Gastrocnemius medialis (tissue), 4 donors: ENCODE results near the gene ITGB3BP. TPM values are rescaled to one million over a fixed set of nuclear protein-coding genes. Genes with fewer than 3 reads are reported as not detected.

Experiments
- ATAC-seq, 2 donors: fragments of 150-250 bp; one replicate each; pipeline ENCODE4 v1.9.1; 2016
- DNase-seq, 2 donors: peaks; one replicate each; pipeline ENCODE4 v3.0.0-alpha.2; 2019
- H3K27ac ChIP-seq, 4 donors: fragments of 200-600 bp; sonication (generic); 1 replicate in 1 of 4; 2 replicates in 3 of 4; pipeline ENCODE4 v1.5.1; 2016 to 2018; ENCODE audit warnings: mild to moderate bottlenecking in 2 of 4, moderate library complexity in 1 of 4
- H3K27me3 ChIP-seq, 3 donors: fragments of 200-600 bp; sonication (generic) in 2 of 3; 1 replicate in 1 of 3; 2 replicates in 2 of 3; pipeline versions ENCODE4 v1.5.1 to v1.6.0; 2016 to 2019; ENCODE audit warnings: mild to moderate bottlenecking in 1 of 3, moderate library complexity in 1 of 3
- H3K36me3 ChIP-seq, 2 donors: fragments of 200-600 bp; sonication (generic) in 1 of 2; one replicate each; pipeline ENCODE4 v1.5.1; 2017 to 2018
- H3K4me1 ChIP-seq, 2 donors: fragments of 200-600 bp; sonication (generic) in 1 of 2; one replicate each; pipeline ENCODE4 v1.5.1; 2016 to 2017; ENCODE audit warnings: mild to moderate bottlenecking in 2 of 2
- H3K4me3 ChIP-seq, 4 donors: fragments of 200-600 bp; sonication (generic) in 3 of 4; 1 replicate in 1 of 4; 2 replicates in 3 of 4; pipeline ENCODE4 v1.5.1; 2016 to 2019; ENCODE audit warnings: mild to moderate bottlenecking in 2 of 4
- H3K9me3 ChIP-seq, 3 donors: fragments of 200-600 bp; sonication (generic) in 2 of 3; 1 replicate in 1 of 3; 2 replicates in 2 of 3; pipeline ENCODE4 v1.5.1; 2016 to 2019
- CTCF ChIP-seq, 5 experiments: fragments of 450-650 bp in 3 of 5; fragments of 200-600 bp in 2 of 5; sonication (generic) in 2 of 5; IDR thresholded peaks in 4 of 5; conservative IDR thresholded peaks in 1 of 5; 1 replicate in 4 of 5; 2 replicates in 1 of 5; pipeline ENCODE4 v1.5.1; 2016 to 2019; ENCODE audit warnings: antibody characterized with exemption in 5 of 5, mild to moderate bottlenecking in 3 of 5, moderate library complexity in 3 of 5
- POLR2A ChIP-seq, 2 donors: fragments of 450-650 bp; IDR thresholded peaks; one replicate each; pipeline ENCODE4 v1.6.1; 2017; ENCODE audit warnings: antibody characterized with exemption in 2 of 2, mild to moderate bottlenecking in 2 of 2, moderate library complexity in 2 of 2
- in situ Hi-C, 4 donors: fragments of 200-750 bp; cut with MboI; loops; one replicate each; pipeline versions ENCODE4 v1.15.0 to v1.8.0; 2017; ENCODE audit warnings: low sequenced_read_pairs in 4 of 4
- intact Hi-C: fragments of 100-400 bp; cut with DNase I; formaldehyde crosslinking; loops from one replicate; pipeline ENCODE4 v1.15.1; 2023; ENCODE audit warnings: low total_unique reads
- total RNA-seq, 4 donors: library from RNA; depleted of rRNA; stranded (reverse); fragments of >200 nt; gene quantifications; one replicate each; pipeline versions ENCODE4 v1.1.0 to v1.2.3, GENCODE V29; 2016

The ITGB3BP gene
- total RNA-seq, 4 donors from 2014 or later, result 1.6 to 6.1 (median 3.9) TPM

GRCh38 chr1:63414691-63415365 is 108.2 kb downstream of the ITGB3BP start:
- Histone ChIP-seq H3K27me3 (no peaks in the 10 kb centered on the region), H3K9me3 (no peaks in the 10 kb centered on the region), H3K27ac (no peak overlapping the region), H3K36me3 (peaks cover 3 to 18% of the 10 kb centered on the region in 2 donors), H3K4me3 (no peak overlapping the region), H3K4me1 (no peaks in the 10 kb centered on the region)
- intact Hi-C loops (no loop called here), in situ Hi-C loops (no loop called here)
- DNase-seq, result no peak
- TF ChIP-seq CTCF (IDR thresholded peaks at IDR 0.05 in 4 of 5, conservative IDR thresholded peaks at IDR 0.05 in 1 of 5) (no peak), POLR2A (IDR thresholded peaks at IDR 0.05) (no peak)
- no peak for ATAC-seq

DNA sequence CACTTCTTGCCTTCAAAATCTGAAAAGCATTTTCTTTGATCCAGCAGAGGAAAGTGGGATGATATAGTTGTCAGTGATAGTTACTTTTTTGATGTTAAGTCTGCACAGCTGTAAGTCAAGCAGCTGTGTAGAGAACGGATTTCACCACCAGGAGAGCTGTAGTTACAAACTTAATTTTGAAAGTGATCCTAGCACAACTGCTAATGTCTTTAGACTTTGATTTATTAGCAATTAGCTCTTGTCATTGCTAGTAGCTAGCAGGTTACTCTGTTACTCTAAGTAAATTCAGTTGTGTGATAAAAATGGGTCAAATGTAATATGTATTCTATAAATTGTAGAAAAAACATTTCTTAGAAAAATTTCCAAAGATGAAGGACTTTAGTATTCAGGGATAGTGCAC is 109.6 kb downstream of the ITGB3BP start:
- in situ Hi-C loops (no loop called here), intact Hi-C loops (no loop called here)
- Histone ChIP-seq H3K4me3 (no peak overlapping the region), H3K36me3 (peaks cover 3 to 11% of the 10 kb centered on the region in 2 donors), H3K27me3 (no peaks in the 10 kb centered on the region), H3K27ac (no peak overlapping the region), H3K9me3 (no peaks in the 10 kb centered on the region), H3K4me1 (no peaks in the 10 kb centered on the region)
- ATAC-seq (no peak), DNase-seq (no peak)
- no peak for TF ChIP-seq POLR2A (IDR thresholded peaks at IDR 0.05)
- TF ChIP-seq CTCF (IDR thresholded peaks at IDR 0.05 in 4 of 5, conservative IDR thresholded peaks at IDR 0.05 in 1 of 5), result no peak

DNA sequence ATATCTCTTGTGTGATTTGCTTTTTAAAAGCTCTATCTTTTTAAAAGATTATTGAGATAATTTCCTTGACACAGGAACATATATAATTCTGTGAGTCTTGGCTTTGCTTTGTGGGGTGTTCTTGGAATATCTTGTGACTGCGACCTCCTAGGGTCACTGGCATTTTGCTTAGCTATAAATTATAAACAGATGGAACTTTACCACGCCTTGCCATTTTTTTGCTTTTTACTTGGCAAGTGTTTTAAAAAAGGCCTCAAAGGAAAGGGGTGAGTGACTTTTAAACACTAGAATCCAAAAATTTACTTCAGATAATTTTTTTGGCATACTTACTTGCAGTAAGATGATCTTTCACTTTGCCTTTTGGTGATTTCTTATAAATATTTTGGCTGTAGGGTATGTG is 112.0 kb downstream of the ITGB3BP start:
- in situ Hi-C loops, result no loop called here

GRCh38 chr1:63408331-63408730 is 114.7 kb downstream of the ITGB3BP start:
- ATAC-seq, result no peak
- no peaks in the 10 kb centered on the region for H3K9me3 ChIP-seq
- DNase-seq, result no peak
- H3K36me3 ChIP-seq, result peaks cover 3 to 28% of the 10 kb centered on the region in 2 donors
- no peaks in the 10 kb centered on the region for H3K27me3 ChIP-seq
- intact Hi-C loops (no loop called here), in situ Hi-C loops (no loop called here)
- no peak overlapping the region for H3K27ac ChIP-seq
- H3K4me3 ChIP-seq, result no peak overlapping the region
- TF ChIP-seq POLR2A (IDR thresholded peaks at IDR 0.05) (no peak), CTCF (IDR thresholded peaks at IDR 0.05 in 4 of 5, conservative IDR thresholded peaks at IDR 0.05 in 1 of 5) (no peak)
- H3K4me1 ChIP-seq, result no peaks in the 10 kb centered on the region

More for the DNA sequence above, 112.0 kb downstream of the ITGB3BP start:
- H3K9me3 ChIP-seq, result no peaks in the 10 kb centered on the region
- intact Hi-C loops, result no loop called here
- TF ChIP-seq CTCF (IDR thresholded peaks at IDR 0.05 in 4 of 5, conservative IDR thresholded peaks at IDR 0.05 in 1 of 5) (no peak), POLR2A (IDR thresholded peaks at IDR 0.05) (no peak)
- no peaks in the 10 kb centered on the region for H3K27me3 ChIP-seq
- no peak for DNase-seq
- no peak for ATAC-seq
- no peak overlapping the region for H3K4me3 ChIP-seq
- H3K36me3 ChIP-seq, result peaks cover 3 to 16% of the 10 kb centered on the region in 2 donors
- H3K4me1 ChIP-seq, result no peaks in the 10 kb centered on the region
- H3K27ac ChIP-seq, result no peak overlapping the region

GRCh38 chr1:63407002-63407401 is 116.0 kb downstream of the ITGB3BP start:
- Histone ChIP-seq H3K27ac (no peak overlapping the region), H3K27me3 (no peaks in the 10 kb centered on the region), H3K4me3 (no peak overlapping the region), H3K36me3 (peaks cover 0 to 21% of the 10 kb centered on the region in 2 donors), H3K4me1 (no peaks in the 10 kb centered on the region), H3K9me3 (no peaks in the 10 kb centered on the region)
- intact Hi-C loops (no loop called here), in situ Hi-C loops (no loop called here)
- no peak for ATAC-seq
- no peak for TF ChIP-seq POLR2A (IDR thresholded peaks at IDR 0.05)
- no peak for TF ChIP-seq CTCF (IDR thresholded peaks at IDR 0.05 in 4 of 5, conservative IDR thresholded peaks at IDR 0.05 in 1 of 5)
- no peak for DNase-seq
